Fibroblast of skin of left quadriceps (primary cell): ENCODE measurements around the gene IRF1.

ENCODE experiments used
- DNase-seq, 2 experiments: peaks; one replicate each; pipeline ENCODE4 v3.0.0-alpha.2; 2013; ENCODE audit warnings: low read depth in 2 of 2

Gene IRF1

DNA sequence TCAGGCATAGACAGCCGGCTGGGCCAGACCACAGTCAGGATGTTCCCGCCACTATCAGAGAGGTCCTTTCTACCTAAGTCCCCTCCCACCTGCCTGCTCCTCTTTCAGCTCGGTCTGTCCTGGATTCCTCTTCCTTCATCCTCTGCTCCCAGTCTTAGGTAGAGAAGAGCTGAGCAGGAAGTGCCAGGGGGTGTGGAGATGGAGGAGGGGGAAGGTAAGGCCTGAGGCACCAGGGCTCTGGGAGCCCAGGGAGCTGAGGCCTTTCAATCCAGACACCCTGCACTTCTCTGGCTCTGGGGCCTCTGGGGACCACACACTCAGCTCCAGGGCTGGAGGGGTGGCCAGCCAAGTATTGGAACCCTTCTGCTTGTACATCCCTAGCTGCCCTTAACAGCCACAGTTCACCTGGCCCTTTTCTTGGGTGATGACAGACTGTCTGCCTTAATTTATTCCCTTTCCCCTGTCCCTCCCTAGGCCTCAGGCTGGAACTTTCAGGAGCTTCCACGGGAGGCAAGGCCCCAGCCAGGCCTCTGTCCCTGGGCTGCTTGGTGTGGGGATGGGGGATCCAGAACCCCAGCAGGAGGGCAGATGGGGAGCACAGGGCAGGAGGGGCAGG, 15.6 kb downstream of the IRF1 start:
- no peak for DNase-seq

DNA sequence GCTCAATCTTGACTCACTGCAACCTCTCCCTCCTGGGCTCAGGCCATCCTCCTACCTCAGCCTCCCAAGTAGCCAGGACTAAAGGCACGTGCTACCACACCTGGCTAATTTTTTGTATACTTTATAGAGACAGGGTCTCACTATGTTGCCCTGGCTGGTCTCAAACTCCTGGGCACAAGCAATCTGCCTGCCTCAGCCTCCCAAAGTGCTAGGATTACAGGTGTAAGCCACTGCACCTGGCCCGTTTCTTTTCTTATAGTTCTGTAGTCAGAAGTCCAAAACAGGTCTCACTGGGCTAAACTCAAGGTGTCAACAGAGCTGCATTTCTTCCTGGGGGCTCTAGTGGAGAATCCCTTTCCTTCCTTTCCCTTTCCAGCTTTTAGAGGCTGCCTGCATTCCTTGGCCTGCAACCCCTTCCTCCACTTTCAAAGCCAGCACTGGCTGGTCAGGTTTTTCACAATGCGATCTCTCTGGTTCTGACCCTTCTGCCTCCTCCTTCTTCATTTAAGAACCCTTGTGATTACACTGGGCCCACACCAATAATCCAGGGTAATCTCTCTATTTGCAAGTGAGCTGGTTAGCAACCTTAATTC, 16.3 kb downstream of the IRF1 start:
- no peak for DNase-seq

GRCh38 chr5:132473668-132474067, 16.9 kb downstream of the IRF1 start:
- no peak for DNase-seq

DNA sequence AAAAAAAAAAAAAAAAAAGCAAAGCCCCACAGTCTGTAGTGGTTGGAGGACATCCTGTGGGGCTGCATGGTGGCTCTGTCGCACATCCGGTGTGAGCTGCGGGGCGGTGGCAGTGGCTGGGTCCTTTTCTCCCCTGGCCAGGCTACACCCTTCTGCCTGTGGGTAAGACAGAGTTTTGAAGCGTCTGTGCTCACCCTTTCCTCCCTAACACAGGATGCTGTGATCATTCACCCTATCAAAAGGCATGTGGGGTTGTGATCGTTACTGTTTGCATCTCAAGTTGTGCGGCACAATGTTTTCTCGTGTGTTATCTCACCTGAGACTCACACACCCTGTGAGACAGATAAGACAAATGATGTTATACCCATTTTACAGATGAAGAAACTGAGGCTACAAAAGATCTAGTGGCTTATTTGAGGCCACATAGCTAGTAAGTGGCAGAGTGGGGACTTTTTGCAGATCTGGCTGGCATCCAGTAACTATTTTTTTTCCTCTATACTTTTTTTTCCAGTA, 17.5 kb downstream of the IRF1 start:
- no peak for DNase-seq

DNA sequence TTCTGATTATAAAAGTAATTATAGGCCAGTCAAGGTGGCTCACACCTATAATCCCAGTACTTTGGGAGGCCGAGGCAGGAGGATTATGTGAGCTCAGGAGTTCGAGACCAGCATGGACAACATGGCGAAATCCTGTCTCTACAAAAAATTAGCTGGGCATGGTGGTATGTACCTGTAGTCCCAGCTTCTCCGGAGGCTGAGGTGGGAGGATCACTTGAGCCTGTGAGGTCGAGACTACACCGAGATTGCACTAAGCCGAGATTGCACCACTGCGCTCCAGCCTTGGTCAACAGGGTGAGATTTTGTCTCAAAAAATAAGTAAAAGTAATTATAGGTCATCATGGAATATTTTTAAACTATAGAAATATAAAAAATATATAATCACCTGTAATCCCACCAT, 18.1 kb downstream of the IRF1 start:
- DNase-seq: no peak

- DNase-seq: no peak
Observed at GRCh38 chr5:132471944-132472343, 18.6 kb downstream of the IRF1 start.

DNA sequence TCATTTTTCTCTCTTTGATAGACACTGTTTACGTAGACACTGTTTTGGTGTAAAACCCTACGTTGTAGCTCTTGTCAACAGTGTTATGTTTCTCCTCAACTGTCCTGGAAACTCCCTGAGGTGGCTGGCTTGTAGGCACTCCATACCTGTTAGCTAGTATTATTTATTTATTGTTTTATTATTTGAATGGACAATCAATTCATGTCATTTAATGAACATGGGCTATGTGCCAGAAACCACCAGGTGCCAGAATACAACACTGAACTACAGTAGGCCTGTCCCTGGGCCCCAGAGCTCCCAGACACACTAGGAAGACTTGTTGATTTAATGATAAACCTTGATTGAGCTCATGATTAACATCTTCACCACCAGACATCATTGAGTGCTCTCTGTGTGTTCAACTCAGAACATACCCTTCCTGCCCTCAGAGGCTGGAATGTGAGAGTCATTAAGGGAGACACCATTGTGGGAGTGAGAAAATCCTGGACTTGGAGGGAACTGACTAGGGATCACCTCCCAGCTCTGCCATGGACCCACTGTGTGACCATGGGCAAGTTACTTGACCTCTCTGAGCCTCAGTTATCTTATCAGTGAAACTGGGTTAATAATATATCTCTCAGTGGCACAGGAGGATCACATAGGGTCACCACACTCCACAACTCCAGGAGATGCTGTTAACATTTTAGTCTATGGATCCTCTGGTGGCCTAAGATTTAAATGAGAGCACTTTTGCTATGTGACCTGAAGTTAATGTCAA, 19.2 kb downstream of the IRF1 start:
- DNase-seq: no peak

DNA sequence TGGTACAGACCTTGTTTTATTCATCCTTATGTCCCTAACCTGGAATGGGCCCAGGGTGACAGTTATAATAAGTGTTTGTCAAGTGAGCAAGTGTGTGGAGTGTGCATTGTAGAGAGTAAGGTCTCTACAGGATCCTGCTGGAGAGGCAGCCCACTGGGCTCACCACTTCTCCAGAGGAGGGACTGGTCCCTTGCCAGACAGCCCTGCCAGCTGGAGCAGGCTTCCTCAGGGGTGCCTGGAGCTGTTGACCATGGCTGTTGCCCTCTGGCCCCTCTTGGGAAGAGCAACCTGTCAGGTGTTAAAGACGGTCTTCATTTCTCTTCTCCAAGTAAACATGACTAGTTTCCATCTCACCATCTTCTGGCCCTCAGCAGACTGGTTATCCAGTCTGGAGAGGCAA, 20.0 kb downstream of the IRF1 start:
- DNase-seq: no peak

DNA sequence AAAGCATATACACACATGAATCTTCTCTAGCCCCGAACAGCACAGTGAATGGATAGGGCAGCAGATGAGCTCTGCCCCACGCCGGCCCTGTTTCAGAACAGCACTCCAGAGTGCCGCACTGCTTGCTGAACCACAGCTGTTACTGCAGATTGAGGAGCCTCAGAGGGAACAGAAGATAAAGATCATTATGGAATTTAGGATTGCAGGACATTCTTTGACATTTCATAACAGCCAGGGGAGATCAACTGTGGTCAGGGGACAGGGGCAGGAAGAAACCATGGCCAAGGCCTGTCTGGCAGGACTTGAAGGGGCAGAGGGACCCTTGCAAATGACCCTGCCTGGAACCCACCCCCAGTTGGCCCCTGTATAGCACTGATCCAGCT, 20.6 kb downstream of the IRF1 start:
- no peak for DNase-seq

GRCh38 chr5:132469380-132470009, 21.1 kb downstream of the IRF1 start:
- no peak for DNase-seq

GRCh38 chr5:132468656-132469379, 21.8 kb downstream of the IRF1 start:
- no peak for DNase-seq

- no peak for DNase-seq
Observed at GRCh38 chr5:132467287-132467984, 23.1 kb downstream of the IRF1 start.

DNA sequence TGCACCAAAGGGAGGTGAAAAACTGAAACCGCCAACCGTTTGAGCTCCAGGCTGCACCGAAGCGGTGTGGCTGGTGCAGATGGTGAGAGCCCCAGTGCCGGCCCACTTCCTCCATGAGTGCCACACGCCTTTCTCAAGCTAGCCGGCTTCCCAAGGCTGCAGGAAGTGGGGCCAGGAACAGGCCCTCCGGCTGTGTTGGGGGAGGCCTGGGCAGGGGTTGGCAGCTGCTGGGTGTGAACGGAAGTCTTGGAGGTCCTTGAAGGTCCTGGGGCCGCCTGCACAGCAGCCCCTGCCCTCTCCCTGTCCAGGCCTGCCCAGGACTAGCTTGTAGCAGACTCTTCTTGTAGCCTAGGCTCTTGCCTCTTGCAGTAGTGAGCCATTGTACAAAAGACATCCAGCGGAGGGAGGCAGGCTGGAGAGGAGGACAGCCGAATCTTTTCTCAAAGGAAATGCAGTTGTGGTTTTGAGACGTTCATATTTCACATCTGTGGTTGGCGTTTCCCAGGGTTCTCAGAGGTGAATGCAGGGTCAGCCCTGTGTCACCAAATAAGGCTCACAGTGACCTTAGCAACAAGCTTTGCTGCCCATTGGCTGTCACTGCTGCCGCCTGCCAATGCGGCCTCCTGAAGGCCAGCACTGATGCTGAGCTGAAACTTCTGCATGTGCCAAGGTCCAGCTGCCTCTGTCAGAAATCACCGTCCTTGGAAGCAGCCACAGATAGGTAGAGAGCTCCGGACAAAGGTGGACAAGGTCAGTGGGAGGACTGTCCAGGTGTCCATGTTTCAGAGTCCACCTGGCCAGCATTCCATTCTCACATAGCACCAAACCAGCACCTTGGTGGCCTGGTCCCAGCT, 23.9 kb downstream of the IRF1 start:
- no peak for DNase-seq

- DNase-seq: no peak
Observed at GRCh38 chr5:132465059-132465707, 25.4 kb downstream of the IRF1 start.

GRCh38 chr5:132464156-132464939, 26.2 kb downstream of the IRF1 start:
- DNase-seq: no peak

DNA sequence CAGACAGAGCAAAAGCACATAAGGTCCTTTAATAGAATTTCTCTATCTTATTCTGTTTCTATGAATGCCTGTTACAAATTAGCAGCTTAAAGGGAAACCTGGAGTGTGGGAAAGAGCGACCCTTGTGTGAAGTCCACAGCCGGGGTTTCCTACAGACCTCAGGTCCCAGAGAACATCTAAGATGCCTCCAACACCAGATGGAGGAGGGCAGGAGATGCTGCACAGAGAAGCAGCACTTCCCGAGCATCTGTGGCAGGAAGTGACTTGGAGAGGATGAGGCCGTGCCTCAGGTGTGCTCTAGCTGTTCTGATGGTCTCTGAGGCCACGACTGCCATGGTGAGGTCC, 26.8 kb downstream of the IRF1 start:
- DNase-seq: no peak

- no peak for DNase-seq
Observed at GRCh38 chr5:132462856-132463745, 27.5 kb downstream of the IRF1 start.

- DNase-seq: no peak
Observed at GRCh38 chr5:132462333-132462732, 28.2 kb downstream of the IRF1 start.
